Suppressor macrophage (primary cell): ENCODE measurements around the gene KCTD1.
"Not testable (repeated sequence)": the region's sequence is repeated elsewhere in the genome, so short reads cannot be mapped to it uniquely, and the experiment has no call there.

ENCODE experiments used
- DNase-seq, 4 experiments: peaks; one replicate each; pipeline ENCODE4 v3.0.0-alpha.2; 2020 to 2022

Gene KCTD1

DNA sequence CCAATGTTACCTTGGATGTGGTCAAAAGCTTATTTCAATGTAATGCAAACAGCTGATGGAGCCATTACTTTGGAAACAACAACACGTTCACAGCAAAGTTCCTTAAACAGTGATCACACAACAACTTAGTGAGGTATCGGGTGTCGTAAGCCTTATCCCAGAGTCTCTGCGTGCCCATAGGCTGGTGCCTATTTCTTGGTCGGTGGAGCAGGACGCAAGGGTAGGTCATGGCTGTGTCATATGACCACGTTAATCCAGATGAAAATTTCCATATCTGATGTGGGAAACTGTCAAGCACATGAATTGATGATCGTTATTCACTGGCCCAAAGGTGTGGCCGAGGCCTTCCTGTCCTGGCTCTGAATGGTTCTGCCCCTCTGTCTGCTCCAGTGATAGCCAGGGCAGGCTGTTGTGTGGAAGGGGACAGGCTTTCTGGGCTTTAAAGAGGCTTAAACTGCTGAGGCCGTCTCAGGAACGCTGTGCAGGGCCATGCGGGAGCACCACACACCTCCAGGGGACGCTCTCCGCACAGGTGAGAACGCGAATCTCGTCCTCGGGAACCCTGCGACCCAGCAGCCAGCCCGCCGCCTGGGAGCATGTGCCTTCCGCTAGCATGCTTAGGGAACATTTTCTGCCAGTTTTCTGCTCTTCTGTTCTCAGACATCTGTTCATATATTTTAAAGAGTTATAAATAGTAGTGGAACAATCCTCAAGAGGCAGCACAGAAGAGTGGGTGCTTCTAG, 90.6 kb downstream of the KCTD1 start:
- DNase-seq = no peak

DNA sequence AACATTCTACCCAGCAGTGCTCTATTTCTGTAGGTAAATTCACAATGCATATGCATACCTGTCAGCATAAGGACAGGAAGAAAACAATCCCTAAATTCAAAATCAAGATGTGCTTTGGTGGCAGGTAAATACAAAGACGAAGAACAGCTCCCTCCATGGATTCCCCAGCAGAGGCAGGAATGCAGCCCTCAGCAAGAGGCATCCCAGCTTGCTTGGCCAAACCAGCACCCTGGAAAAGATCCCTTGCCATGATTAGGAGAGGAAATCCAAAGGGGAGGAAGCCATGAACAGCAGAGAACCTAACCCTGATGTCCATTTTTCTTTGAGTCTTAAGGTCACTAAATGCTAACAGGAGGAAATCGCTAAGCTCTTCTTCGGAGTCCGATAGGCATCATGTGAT, 91.2 kb downstream of the KCTD1 start:
- no peak for DNase-seq

DNA sequence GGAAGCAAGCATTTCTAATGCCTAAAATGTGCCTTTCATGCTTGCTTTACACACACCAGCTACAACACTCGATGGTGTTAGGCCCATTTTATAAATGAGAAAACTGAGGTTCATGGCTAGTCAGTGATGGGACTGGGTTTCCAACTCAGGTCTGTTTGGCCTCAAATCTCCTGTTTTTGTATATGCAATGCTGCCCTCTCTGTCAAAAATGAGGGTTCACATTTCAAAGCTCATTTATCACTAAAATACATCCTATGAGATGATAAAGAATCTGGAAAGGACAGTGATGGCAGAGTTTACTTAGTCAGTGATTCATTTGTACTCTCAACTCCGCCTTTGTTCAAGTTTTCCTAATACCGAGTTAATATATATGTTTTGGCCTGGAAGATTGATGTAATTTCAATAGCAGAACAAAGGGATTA, 92.3 kb downstream of the KCTD1 start:
- no peak for DNase-seq

DNA sequence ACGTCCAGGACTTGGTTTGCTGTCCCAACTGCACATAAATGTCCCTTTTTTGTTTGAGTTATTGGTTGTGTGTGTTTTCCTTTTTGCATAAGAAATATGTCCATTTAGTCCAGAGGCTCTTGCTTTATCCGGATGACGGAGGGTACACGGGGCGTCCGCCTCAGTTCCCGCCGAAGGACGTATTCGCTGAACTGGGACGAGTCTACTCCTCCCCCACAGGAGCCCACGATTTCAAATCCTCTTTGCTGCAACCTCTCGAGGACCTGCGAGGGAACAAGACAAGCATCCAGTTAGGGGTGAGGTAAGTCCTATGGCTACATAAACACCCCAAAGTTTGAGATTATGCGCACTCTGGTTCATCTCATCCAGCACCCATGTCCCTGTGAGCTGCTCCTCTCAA, 92.7 kb downstream of the KCTD1 start:
- DNase-seq = no peak

DNA sequence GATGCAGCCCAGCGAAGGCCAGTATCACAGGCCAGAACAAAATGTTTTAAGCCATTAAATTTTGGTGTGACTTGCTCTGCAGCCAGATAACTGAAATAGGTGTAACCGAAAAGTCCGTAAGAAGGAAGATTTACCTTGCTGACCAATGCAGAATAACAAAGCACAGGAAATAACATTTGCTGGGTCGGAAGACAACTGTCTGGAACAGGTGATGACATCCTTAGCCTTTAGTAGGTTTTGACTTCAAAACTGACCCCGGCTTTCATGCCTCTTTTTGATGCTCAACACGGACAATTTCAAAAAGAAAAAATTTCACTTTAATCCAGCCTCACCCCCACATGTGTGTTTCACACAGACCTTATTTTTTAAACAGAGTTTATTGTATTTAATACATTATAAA, 93.7 kb downstream of the KCTD1 start:
- no peak for DNase-seq

DNA sequence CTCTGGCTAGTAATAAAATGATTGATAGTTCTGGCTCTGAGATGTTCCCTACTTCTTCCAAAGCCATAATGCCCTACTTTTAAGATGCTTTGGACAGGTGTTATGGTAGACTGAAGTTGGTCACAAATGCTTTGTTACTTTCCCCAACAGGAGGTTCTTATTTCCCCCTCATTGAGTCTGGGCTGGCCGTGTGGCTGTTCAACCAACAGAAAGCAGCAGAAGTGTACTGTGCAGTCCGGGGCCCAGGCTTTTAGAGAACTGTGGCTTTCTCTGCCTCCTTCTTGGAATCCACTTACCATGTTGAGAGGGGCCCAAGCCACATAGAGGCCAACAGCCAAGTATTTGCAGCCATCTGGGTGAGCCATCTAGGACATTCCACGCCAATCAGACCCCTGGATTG, 94.2 kb downstream of the KCTD1 start:
- no peak for DNase-seq

DNA sequence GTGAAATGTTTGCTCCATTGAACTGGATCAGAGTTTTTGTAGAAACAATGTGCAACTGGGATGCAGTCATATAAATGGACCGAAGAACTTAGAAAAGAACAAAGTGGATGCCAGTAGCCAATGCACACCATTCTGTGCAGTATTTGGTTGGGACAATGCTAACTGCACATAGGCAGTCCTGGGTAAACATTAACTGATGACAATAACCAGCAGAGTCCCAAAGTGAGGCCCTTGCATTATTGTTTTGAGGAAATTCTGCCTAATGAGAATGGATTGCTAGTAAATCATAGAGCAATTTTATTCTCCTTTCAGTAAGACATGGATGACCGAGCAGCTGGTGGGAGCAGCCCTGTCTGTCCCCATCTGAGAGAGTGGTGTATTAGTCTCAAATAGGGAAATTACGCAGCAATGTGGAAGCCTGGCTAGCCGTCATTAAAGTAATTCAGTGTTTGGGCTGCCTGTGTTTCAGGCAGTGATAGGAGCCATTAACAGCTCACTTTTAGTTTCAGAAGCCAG, 94.9 kb downstream of the KCTD1 start:
- DNase-seq = no peak

DNA sequence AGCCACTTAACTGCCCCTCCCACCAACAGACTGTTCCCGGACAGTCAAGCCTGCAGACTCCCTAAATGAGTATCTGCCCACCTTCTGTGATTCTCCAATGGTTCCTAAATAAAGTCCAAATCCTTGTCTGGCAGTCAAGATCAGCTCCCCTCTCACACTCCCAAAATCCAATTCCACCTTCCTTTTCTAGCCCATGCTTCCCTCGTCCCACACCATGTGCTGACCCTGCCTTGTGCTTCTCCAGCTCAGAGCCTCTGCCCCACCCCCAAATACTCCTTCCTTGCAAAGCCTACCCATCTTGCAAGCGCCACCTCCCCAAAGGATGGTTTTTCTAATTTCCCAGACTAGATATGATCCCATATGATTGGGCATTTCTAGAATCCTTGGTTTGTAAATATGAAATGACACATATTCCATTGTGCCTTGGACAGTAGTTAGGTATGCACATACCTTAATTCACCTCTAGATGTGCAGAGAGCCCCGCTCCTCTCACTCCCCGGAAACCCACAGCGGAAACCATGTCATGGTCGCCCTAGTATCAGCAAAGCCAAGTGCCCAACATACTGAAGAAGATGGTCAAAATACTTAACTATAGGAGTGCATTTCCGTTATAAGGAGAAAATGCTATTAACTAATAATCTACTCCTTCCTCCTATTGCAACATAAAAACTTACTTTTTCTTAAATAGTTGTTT, 97.2 kb downstream of the KCTD1 start:
- no peak for DNase-seq

DNA sequence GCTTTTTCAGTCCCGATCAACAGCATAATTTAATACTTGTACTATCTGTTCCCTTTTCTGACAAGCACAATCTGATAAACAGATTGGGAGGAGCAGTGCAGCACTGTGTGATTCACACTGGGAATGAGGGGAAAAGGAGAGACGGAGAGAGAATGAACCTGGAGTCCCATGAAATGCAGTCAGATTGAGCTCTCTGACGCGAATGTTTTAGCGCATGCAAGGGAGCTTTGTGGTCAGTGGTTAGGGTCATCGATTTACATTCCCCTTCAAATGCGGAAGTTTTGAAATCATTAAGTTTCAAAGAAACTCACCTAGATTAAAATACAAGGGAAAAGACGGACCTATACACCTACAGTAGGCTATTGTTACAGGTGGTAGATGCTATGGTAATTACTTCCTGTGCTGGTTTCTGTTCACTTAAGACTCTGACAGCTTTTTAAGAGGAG, 99.6 kb downstream of the KCTD1 start:
- DNase-seq = no peak

DNA sequence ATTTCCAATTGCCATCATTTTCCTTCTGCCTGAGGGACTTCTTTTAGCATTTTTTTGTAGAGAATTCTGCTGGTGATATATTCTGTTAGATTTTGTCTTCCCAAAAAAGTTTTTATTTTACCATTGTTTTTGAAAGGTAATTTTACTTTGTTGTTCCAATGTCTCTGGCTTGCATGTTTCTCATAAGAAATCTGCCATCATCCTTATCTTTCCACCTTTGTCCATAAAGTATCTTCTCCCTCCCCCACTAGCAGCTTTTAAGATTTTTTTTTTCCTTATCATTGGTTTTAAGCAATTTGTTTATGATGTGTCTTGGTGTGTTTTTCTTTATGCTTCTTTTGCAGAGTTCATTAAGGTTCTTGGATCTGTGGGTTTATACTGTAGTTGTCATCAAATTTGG, 104.5 kb downstream of the KCTD1 start:
- DNase-seq = no peak

DNA sequence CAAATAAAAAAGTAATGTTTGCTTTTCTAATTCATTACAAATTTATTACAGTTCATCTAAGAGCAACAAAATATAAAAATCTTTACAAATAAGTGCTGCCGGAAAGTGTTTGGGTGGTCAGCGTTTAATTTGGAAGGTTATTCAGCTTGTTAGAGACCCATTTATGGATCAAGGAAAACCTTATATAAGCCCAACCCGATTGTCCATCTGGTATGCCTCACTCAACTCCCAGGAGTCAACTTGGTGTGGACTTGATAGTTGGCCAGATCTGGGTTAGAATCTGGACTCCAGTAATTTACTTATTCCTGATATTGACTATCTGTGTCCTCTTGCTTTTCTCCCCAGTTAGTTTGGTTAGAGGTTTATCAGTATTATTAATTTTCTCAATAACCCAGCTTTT, 106.2 kb downstream of the KCTD1 start:
- no peak for DNase-seq

DNA sequence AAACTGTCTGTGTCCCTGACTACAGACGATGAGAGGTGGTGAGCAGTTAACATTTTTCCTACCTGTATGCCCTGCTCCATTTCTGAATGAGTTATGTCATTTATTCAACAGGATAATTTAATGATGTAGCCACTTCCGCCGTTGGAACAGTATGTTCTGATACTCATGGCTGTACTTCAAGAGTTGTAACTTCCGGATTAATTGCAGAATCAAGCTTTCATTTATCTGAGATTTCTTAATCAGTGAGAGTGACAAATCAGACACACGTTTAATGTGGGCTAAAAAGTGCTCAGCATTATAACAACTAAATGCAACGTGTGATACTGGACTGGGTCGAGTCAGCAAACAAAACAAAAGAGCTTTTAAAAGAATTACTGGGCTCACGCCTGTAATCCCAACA, 107.7 kb downstream of the KCTD1 start:
- no peak for DNase-seq

DNA sequence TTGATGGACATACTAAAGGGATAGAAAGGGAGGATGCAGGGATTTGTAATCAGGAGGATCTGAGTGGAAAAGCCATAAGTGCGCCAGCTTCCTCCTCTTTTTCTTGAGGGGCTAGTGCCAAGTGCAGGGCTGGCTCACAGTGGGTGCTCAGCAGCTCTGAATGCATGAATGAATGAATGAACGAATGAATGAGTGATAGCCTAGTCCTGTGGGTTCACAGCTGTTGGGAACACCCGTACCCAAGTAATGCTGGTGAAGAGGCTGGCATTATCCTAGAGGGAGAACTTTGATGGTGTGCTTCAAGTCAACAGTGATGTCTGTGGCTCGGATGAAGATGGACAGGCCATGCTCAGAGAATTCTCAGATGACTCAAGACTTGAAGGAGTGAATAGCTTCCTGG, 108.8 kb downstream of the KCTD1 start:
- no peak for DNase-seq

DNA sequence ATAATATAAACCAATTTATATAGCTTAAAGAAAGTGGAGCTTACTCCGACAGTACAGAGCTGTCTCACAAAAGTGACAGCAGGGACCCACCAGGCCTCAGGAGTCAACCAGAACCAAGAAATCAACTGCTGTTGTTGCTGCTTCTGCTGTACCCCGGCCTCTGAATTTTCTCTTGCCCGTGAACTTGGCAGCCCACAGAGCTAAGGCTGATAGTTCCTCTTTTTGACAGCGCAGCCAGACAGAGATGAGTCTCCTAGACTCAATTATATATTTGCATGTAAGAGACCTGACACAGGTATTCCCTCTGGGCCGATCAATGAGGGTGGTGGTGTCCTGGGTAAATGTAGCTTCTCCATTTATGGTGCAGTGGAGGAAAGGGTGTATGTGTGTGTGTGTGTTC, 109.4 kb downstream of the KCTD1 start:
- peak in 3 of 4 experiments; percentile 17 to 32 (median 23) for DNase-seq

DNA sequence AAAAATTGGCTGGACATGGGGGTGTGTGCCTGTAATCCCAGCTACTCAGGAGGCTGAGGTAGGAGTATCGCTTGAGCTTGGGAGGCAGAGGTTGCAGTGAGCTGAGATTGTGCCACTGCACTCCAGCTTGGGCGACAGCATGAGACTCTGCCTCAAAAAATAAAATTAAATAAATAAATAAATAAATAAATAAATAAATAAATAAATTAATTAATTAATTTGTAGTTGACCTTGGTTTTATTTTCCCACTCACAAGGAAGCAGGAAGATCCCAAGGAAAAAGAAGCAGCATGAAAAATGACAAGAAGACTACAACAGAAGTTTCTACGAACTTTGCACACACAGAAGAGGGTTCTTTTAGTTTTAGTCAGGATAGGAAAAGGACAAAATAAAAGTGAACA, 110.7 kb downstream of the KCTD1 start:
- not testable (repeated sequence) for DNase-seq

DNA sequence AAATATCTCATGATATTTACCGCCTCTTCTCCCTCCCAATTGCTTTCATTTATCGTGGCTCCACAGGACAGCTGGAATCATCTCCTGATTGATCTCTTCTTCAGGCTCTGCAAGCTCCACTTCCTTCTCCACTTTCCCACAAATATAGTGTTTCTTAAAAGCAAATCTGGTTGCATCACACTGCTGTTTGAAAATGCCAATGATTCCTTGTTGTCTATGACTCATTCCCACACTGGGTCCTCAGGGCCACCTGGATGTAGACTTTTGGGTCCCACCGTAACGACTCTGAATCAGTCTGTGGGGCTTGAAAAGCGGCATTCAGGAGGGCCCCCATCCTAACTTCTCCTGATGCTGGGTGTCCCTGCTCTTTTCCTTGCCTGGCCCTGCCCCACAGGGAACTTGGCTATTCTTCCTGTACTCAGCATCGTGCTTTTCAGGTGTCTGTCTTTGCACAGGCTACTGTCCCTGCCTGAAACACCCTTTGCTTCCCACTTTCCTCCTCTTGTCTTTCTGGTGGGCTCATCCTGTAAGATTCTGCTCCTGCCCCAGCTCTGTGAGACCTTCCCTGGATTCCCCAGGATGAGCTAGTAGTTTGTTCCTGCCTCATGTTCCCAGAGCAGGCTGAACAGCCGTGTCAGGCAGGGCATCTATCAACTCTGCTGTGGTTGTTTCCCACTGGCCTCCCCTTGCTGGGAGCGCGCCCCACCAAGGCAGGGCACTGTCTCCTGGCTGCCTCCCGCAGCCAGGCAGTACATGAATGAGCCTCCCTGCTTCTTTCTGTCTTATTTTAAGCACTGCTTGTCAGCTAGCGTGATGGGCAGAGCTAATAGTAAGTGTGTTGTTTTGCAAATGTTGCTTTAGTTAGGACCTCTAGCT, 111.9 kb downstream of the KCTD1 start:
- DNase-seq = no peak

DNA sequence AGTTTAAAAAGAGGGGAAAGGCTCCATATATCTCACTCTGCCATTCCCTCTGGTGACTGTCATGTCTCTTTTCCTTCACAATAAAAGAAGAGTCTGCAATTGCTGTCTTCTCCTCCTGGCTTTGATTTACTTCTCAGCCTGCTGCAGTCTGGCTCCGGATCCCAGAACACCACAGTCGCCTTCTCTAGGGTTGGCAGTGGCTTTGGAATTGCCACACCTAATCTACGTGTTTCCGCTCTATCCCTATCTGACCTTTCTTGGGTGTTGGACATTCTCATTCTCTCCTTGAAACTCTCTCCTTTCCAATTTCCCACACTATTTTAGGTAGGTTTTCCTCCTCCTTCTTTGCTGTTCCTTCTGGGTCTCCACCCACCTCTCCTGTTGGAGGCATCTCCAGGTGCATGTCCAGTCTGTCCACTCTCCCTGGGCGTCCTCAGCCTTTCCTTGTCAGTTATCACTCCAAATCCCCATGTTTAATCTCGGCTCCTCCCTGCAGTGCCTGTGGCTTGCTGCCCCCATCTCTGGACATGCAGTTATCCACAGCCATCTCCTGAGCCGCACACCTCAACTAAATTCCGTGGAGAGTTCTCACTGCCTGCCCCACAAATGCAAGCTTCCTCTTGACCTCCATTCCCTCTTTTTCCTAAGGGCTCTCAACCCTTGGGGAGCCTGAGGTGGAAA, 112.8 kb downstream of the KCTD1 start:
- no peak for DNase-seq

DNA sequence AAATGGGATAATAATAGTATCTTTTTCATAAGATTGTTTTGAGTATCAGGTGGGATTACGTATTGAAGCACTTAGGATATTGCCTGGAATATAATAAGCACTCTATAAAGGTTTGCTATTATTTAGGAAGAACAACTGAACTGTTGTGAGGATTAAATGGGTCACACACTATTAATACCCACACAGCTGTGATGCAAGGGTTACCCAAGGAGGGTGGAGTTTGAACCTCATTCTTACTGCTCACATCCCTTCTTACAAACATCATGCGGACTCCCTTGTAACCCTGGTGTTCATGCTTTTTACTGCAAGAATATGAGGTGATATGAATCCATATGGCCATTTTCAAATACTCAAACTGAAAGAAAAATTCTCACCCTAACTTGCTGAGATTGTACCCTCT, 113.5 kb downstream of the KCTD1 start:
- no peak for DNase-seq

DNA sequence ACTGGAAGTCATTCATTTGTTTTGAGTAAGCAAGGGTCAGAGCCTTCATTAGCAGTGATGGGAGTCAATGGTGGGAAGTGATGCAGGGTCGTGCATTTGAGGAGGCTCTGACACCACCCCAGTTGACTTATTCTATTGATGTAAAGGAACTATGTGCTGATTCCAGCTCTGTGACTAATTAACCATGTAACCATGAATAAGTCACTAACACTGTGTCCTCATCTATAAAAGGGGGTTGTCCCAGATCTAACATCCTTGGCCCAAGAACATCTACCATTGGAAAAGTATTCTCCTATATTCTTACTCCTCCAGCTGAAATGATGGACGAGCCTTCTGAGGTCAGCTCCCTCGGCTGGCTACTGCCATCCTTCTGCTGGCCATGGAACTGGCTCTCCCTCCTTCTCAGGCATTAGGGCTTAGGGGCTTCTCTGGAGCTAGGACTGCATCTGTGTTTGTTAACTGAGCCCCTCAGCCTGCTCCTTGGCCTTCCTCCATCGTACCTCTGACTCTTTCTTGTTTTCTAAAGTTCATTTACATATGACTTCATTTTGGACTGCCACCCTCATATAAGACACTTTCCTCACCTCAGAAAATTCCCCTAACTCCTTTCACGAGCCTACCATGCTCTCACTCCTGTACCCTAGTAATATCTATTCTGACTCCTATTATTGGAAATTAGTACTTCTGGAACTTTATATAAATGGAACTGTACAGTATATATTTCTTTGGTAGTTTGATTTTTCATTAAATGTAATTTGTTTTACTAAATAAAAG, 115.5 kb downstream of the KCTD1 start:
- DNase-seq = no peak

DNA sequence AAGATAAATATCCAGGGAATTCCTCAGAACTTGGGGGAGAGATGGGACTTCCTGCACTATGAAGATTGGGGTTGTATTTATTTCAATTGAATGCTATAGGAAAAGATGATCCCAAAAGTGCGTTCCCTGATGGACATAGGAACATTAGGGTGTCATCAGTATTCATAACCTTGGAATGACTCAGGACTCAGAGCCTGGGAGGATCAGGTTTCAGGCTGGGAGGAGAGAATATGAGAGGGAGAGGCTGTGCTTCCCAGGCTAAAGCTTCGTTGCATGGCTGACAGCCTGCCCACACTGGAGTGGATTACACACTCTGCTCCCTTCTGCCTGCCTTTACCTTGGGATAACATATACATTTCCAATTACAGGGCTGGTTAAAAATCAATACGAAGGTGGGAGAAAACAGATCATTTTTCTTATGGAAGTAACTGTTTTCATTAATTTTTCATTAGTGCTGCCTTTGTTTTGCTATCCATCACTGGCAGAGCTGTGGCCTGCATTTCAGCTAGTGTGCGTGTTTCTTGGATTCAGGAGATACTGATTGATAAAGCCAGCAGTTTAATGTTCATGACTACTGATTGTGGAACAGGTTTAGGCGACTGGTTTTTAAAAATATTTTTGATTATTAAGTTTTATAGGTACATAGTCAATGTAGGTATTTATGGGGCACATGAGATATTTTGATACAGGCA, 118.7 kb downstream of the KCTD1 start:
- no peak for DNase-seq

DNA sequence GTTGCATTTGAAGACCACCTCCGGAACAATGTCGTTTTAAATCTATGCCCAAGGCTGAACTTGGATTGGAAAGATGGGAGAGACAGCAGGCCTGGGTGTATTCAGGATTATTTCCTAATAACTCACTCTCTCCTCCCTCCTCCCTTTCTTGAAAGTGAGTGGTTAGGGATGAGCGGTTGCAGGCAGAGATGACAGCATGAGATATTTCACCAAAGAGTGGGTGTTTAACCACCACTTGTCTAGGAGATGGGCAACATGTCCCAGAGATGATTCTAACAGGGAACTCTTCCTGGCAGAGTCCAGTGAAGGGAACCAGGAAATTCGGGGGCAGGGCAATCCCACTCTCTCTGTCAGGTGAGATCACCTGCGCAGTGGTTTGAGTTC, 123.2 kb downstream of the KCTD1 start:
- peak in 3 of 4 experiments; percentile 4 to 23 (median 20) for DNase-seq
